WTC11 (cell line): Measurements from ENCODE around the gene B4GALT2. TPM values are rescaled to one million over a fixed set of nuclear protein-coding genes. Genes with fewer than 3 reads are reported as not detected.
A peak's percentile ranks its signal among the peaks of the same experiment; 100 is the strongest.

Source experiments
- ATAC-seq: fragments of 200-7000 bp; cut with Tn5 transposase; 2 replicates; pipeline ENCODE4 v1.10.0; 2021; ENCODE audit warnings: mild to moderate bottlenecking, moderate library complexity
- CTCF ChIA-PET: fragments of 300-600 bp; sonication (Branson Sonifier 250); formaldehyde crosslinking; loops from one replicate; lab custom pipeline; 2021; ENCODE audit warnings: antibody characterized with exemption; lab: Charles Lee
- POLR2A ChIA-PET: fragments of 350-600 bp; sonication (Branson Sonifier 250); formaldehyde crosslinking; loops from one replicate; lab custom pipeline; 2021; ENCODE audit warnings: antibody characterized with exemption; lab: Charles Lee
- DNase-seq: peaks from one replicate; pipeline ENCODE4 v3.0.0; 2021; ENCODE audit warnings: low spot score
- H3K27ac Mint-ChIP-seq: 2 replicates; pipeline ENCODE4 v1.8.0; 2021; ENCODE audit warnings: mixed read lengths
- H3K27me3 Mint-ChIP-seq: 2 replicates; pipeline ENCODE4 v1.8.0; 2021; ENCODE audit warnings: low read depth, mild to moderate bottlenecking, moderate library complexity, mixed read lengths
- H3K36me3 Mint-ChIP-seq: 2 replicates; pipeline ENCODE4 v1.8.0; 2021; ENCODE audit warnings: mixed read lengths
- H3K4me1 Mint-ChIP-seq: 2 replicates; pipeline ENCODE4 v1.8.0; 2022; ENCODE audit warnings: mixed read lengths
- H3K4me3 Mint-ChIP-seq: 2 replicates; pipeline ENCODE4 v1.8.0; 2021; ENCODE audit warnings: mild to moderate bottlenecking, moderate library complexity, mixed read lengths
- H3K9me3 Mint-ChIP-seq: 2 replicates; pipeline ENCODE4 v1.8.0; 2021; ENCODE audit warnings: mixed read lengths
- ARID4B ChIP-seq: sonication (generic); formaldehyde crosslinking; IDR thresholded peaks from 2 replicates; pipeline ENCODE4 v1.8.0; 2023; ENCODE audit warnings: missing genetic modification reagents, mild to moderate bottlenecking, borderline replicate concordance
- ATF6 ChIP-seq: sonication (generic); formaldehyde crosslinking; IDR thresholded peaks from 2 replicates; pipeline ENCODE4 v1.8.1; 2023; ENCODE audit warnings: mild to moderate bottlenecking, missing genetic modification reagents
- CTCF ChIP-seq: fragments of 200-600 bp; IDR thresholded peaks from 2 replicates; pipeline ENCODE4 v1.8.0; 2022; ENCODE audit warnings: antibody characterized with exemption
- FOXK1 ChIP-seq: sonication (generic); formaldehyde crosslinking; IDR thresholded peaks from 2 replicates; pipeline ENCODE4 v1.8.0; 2022; ENCODE audit warnings: mild to moderate bottlenecking, moderate library complexity, missing genetic modification reagents
- HMGXB4 ChIP-seq: sonication (generic); formaldehyde crosslinking; IDR thresholded peaks from 2 replicates; pipeline ENCODE4 v1.8.1; 2023; ENCODE audit warnings: mild to moderate bottlenecking, moderate library complexity, missing genetic modification reagents
- MAX ChIP-seq: sonication (generic); formaldehyde crosslinking; IDR thresholded peaks from 2 replicates; pipeline ENCODE4 v1.8.0; 2022; ENCODE audit warnings: mild to moderate bottlenecking, missing genetic modification reagents
- TEAD4 ChIP-seq: sonication (generic); formaldehyde crosslinking; IDR thresholded peaks from 2 replicates; pipeline ENCODE4 v1.8.0; 2022; ENCODE audit warnings: mild to moderate bottlenecking, missing genetic modification reagents
- ZNF425 ChIP-seq: fragments of 250-450 bp; sonication (Bioruptor Pico); conservative IDR thresholded peaks from 2 replicates; pipeline ENCODE4 v1.9.0; 2021; ENCODE audit warnings: mild to moderate bottlenecking
- total RNA-seq: library from RNA; stranded (reverse); gene quantifications from 3 replicates; pipeline ENCODE4 v1.2.3, GENCODE V29; 2021
- TF ChIP-seq, protein P1 (sequence below): sonication (generic); formaldehyde crosslinking; IDR thresholded peaks from 2 replicates; pipeline ENCODE4 v1.8.1; 2022; ENCODE audit warnings: mild to moderate bottlenecking, missing genetic modification reagents, moderate library complexity, borderline replicate concordance

The B4GALT2 gene
- total RNA-seq, 1 experiment from 2014 or later = 66.7 TPM

GRCh38 chr1:43936431-43937151 lies 42.4 kb upstream of the B4GALT2 start:
- peak; percentile 30 for TF ChIP-seq HMGXB4 (CRISPR knock-in tag)
- 0 out of 2 replicates have a peak, but pooled peaks have one; percentile 25 for TF ChIP-seq CTCF
- TF ChIP-seq ARID4B (CRISPR knock-in tag) = 0 out of 2 replicates have a peak, but pooled peaks have one; percentile 62
- no peak for TF ChIP-seq ATF6 (CRISPR knock-in tag)
- TF ChIP-seq FOXK1 (CRISPR knock-in tag) = no peak
- TF ChIP-seq TEAD4 = no peak
- 0 out of 2 replicates have a peak, but pooled peaks have one; percentile 39 for TF ChIP-seq MAX (CRISPR knock-in tag)
- TF ChIP-seq ZNF425 (CRISPR knock-in tag) = no peak
- TF ChIP-seq, protein P1, sequence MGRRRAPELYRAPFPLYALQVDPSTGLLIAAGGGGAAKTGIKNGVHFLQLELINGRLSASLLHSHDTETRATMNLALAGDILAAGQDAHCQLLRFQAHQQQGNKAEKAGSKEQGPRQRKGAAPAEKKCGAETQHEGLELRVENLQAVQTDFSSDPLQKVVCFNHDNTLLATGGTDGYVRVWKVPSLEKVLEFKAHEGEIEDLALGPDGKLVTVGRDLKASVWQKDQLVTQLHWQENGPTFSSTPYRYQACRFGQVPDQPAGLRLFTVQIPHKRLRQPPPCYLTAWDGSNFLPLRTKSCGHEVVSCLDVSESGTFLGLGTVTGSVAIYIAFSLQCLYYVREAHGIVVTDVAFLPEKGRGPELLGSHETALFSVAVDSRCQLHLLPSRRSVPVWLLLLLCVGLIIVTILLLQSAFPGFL (CRISPR knock-in tag) = no peak
- peak; percentile 66 for DNase-seq

More at GRCh38 chr1:43936431-43937151, 42.4 kb upstream of the B4GALT2 start:
- Mint-ChIP-seq H3K27ac (no peak overlapping the region), H3K4me1 (peaks cover 58% of the 10 kb centered on the region), H3K36me3 (no peaks in the 10 kb centered on the region), H3K4me3 (peak overlapping the region; percentile 78), H3K9me3 (no peaks in the 10 kb centered on the region), H3K27me3 (peaks cover 8% of the 10 kb centered on the region)
- peak; percentile 8 for ATAC-seq
- ChIA-PET POLR2A (interaction anchor here (0.9 to 3.9 kb wide), 3 partner anchors 24 to 286 kb away, joined by 3 to 62 read pairs (median 4); partner anchors contain the start of gene KDM4A), CTCF (interaction anchor here (0.9 to 11.9 kb wide), 16 partner anchors 10 to 371 kb away, joined by 3 to 992 read pairs (median 22); partner anchors contain the start of genes ATP6V0B, DPH2, IPO13 and ST3GAL3)
